ENCODE results near the gene CLEC2L.

Gene CLEC2L

DNA sequence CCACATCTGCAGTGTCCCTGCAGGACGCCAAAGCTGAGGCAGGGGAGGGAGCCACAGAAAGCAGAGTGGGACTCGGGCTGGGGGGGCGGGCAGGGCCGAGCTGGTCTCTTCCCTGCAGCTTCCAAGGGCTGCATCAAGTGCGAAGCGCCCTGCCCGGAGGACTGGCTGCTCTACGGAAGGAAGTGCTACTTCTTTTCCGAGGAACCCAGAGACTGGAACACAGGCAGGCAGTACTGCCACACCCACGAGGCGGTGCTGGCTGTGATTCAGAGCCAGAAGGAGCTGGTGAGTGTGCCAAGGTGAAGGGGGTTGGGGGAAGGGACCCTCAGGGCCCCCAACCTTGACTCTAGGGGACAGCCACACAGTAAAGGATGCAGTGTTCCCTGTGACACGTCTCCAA, 16.7 kb downstream of the CLEC2L start:
- H3K9me3 ChIP-seq (ENCODE audit: insufficient read depth, low read length): no peaks in the 10 kb centered on the region
- H3F3A ChIP-seq (ENCODE audit: insufficient read depth): no peaks in the 10 kb centered on the region
- no peak for TF ChIP-seq CTCF (IDR thresholded peaks at IDR 0.05; ENCODE audit: insufficient read depth, low read length, poor library complexity, severe bottlenecking)
- H3K36me3 ChIP-seq (ENCODE audit: low read length): no peaks in the 10 kb centered on the region
- H3K9ac ChIP-seq (ENCODE audit: low read length): no peak overlapping the region
- H3K4me2 ChIP-seq (ENCODE audit: low read depth, low read length, poor library complexity, severe bottlenecking): no peak overlapping the region
- H3K27ac ChIP-seq (ENCODE audit: low read depth, low read length): no peak overlapping the region
- H3K9me2 ChIP-seq (replicated peaks; ENCODE audit: insufficient read depth, low read length): no peaks in the 10 kb centered on the region
- no peaks in the 10 kb centered on the region for H4K20me1 ChIP-seq (ENCODE audit: low read depth, low read length)
- no peak overlapping the region for H3K4me3 ChIP-seq (ENCODE audit: insufficient read depth, low read length, poor library complexity, severe bottlenecking)
- no peak overlapping the region for H2AFZ ChIP-seq (ENCODE audit: low read depth, low read length, severe bottlenecking)
- H3K79me2 ChIP-seq (ENCODE audit: insufficient read depth, low read length): no peaks in the 10 kb centered on the region
- H3K27me3 ChIP-seq (ENCODE audit: low read length): no peaks in the 10 kb centered on the region

- no peak overlapping the region for H2AFZ ChIP-seq (ENCODE audit: low read depth, low read length, severe bottlenecking)
- H4K20me1 ChIP-seq (ENCODE audit: low read depth, low read length): no peaks in the 10 kb centered on the region
- no peaks in the 10 kb centered on the region for H3K36me3 ChIP-seq (ENCODE audit: low read length)
- H3K9me3 ChIP-seq (ENCODE audit: insufficient read depth, low read length): no peaks in the 10 kb centered on the region
- H3K27me3 ChIP-seq (ENCODE audit: low read length): no peaks in the 10 kb centered on the region
- no peak overlapping the region for H3K4me3 ChIP-seq (ENCODE audit: insufficient read depth, low read length, poor library complexity, severe bottlenecking)
- no peak overlapping the region for H3K9ac ChIP-seq (ENCODE audit: low read length)
- no peak overlapping the region for H3K4me2 ChIP-seq (ENCODE audit: low read depth, low read length, poor library complexity, severe bottlenecking)
- no peak for TF ChIP-seq CTCF (IDR thresholded peaks at IDR 0.05; ENCODE audit: insufficient read depth, low read length, poor library complexity, severe bottlenecking)
- no peak for TF ChIP-seq EZH2phosphoT487 (conservative IDR thresholded peaks at IDR 0.05; ENCODE audit: low read length)
- no peak overlapping the region for H3K27ac ChIP-seq (ENCODE audit: low read depth, low read length)
- no peaks in the 10 kb centered on the region for H3K79me2 ChIP-seq (ENCODE audit: insufficient read depth, low read length)
- H3F3A ChIP-seq (ENCODE audit: insufficient read depth): no peaks in the 10 kb centered on the region
- no peaks in the 10 kb centered on the region for H3K9me2 ChIP-seq (replicated peaks; ENCODE audit: insufficient read depth, low read length)
Measured at GRCh38 chr7:139541600-139542307, 18.3 kb downstream of the CLEC2L start.

GRCh38 chr7:139542308-139543151, 19.0 kb downstream of the CLEC2L start:
- no peak overlapping the region for H3K4me3 ChIP-seq (ENCODE audit: insufficient read depth, low read length, poor library complexity, severe bottlenecking)
- no peaks in the 10 kb centered on the region for H3K27me3 ChIP-seq (ENCODE audit: low read length)
- H3K27ac ChIP-seq (ENCODE audit: low read depth, low read length): no peak overlapping the region
- no peaks in the 10 kb centered on the region for H4K20me1 ChIP-seq (ENCODE audit: low read depth, low read length)
- H2AFZ ChIP-seq (ENCODE audit: low read depth, low read length, severe bottlenecking): no peak overlapping the region
- no peaks in the 10 kb centered on the region for H3K79me2 ChIP-seq (ENCODE audit: insufficient read depth, low read length)
- TF ChIP-seq CTCF (IDR thresholded peaks at IDR 0.05; ENCODE audit: insufficient read depth, low read length, poor library complexity, severe bottlenecking) (no peak), EZH2phosphoT487 (conservative IDR thresholded peaks at IDR 0.05; ENCODE audit: low read length) (no peak)
- no peaks in the 10 kb centered on the region for H3K9me2 ChIP-seq (replicated peaks; ENCODE audit: insufficient read depth, low read length)
- no peaks in the 10 kb centered on the region for H3F3A ChIP-seq (ENCODE audit: insufficient read depth)
- no peaks in the 10 kb centered on the region for H3K9me3 ChIP-seq (ENCODE audit: insufficient read depth, low read length)
- no peak overlapping the region for H3K4me2 ChIP-seq (ENCODE audit: low read depth, low read length, poor library complexity, severe bottlenecking)
- H3K9ac ChIP-seq (ENCODE audit: low read length): no peak overlapping the region
- H3K36me3 ChIP-seq (ENCODE audit: low read length): no peaks in the 10 kb centered on the region
